Measurements from ENCODE around the gene GYPB. TPM values are rescaled to one million over a fixed set of nuclear protein-coding genes. Genes with fewer than 3 reads are reported as not detected.
"Not testable (repeated sequence)": the region's sequence is repeated elsewhere in the genome, so short reads cannot be mapped to it uniquely, and the experiment has no call there.

The GYPB gene
- under 1 TPM in 1 of 2 donors, not detected in 1; 0.86 TPM for total RNA-seq
- long read RNA-seq, donor 1, result 0 reads
- long read RNA-seq, donor 2, result 0 reads

DNA sequence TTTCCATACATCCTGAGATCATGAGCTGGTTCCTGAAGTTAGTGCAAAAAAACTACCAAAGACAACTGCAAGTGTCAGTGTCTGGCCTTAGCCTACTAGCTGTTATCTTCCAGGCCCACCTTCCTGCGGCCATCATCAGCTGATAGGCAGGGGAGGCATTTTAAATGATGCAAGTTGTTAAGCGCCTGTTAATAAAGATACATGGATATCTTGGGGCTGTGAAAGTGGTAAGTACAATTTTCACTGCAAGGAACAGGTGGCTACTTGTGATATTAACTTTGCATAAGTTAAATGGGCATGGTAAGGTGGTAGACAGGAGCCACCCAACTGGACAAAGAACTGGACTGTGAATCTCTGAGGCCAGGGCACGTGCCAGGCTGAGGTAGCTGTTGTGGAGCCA, at the start of gene GYPB:
Gene GYPB (minus strand): TSS at position 104 of the 400 bp plus-strand sequence. CDS start 93 bp downstream, at position 11.
- intact Hi-C loops (cut with DNase I), result not testable (repeated sequence)

GRCh38 chr4:144061556-144061955, 42.4 kb upstream of the GYPB start:
- intact Hi-C loops (cut with DNase I); DNase-seq (ENCODE audit: low spot score): not testable (repeated sequence)

More for the DNA sequence above, at the start of gene GYPB:
- not testable (repeated sequence) for DNase-seq (ENCODE audit: low spot score)

- intact Hi-C loops (cut with DNase I); DNase-seq (ENCODE audit: low spot score): not testable (repeated sequence)
These were observed 41.2 kb upstream of the GYPB start for GRCh38 chr4:144060234-144060859.

DNA sequence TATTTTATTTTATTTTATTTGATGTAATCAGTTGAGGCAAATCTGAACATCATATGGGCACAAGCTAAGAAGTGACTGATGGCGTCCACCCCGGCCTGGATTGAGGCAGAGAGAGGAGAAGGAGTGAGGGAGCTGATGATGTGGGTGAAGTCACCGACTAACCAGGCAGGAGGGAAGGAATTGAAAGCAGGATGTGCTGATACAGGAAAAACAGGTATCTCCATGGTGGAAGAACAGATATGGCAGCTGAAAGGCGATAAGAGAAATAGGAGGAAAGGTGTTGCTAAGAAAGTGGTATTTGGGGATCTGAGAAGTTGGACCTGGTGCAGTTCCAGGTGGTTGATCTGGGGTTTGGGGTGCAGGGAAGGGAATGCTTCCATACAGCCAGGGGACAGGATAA, 37.6 kb upstream of the GYPB start:
- intact Hi-C loops (cut with DNase I), result no loop called here
- DNase-seq (ENCODE audit: low spot score), result no peak

- DNase-seq (ENCODE audit: low spot score); intact Hi-C loops (cut with DNase I): not testable (repeated sequence)
These were observed 36.2 kb upstream of the GYPB start for GRCh38 chr4:144055336-144055735.

- not testable (repeated sequence) for DNase-seq (ENCODE audit: low spot score)
These were observed 32.3 kb upstream of the GYPB start for GRCh38 chr4:144051494-144051893.

DNA sequence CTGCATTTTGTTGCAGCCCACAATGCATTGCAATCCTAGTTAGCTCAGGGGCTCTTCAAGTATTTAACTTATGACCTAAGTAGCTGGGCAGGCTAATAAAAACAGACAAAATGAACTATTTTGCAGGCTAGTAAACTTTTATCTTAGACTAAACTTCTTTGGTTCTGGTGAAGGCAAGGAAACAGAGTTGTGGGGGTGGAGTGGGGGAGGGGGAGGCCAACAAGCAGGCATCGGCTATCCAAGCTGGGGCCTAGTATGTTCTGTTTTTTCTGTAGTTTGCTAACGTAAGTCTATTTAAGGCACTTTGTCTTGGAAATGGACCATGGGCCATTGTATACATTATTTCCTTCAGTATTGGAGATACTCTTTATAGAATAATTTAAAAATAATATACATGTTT, 31.5 kb upstream of the GYPB start:
- intact Hi-C loops (cut with DNase I); DNase-seq (ENCODE audit: low spot score): not testable (repeated sequence)

More at GRCh38 chr4:144051494-144051893, 32.3 kb upstream of the GYPB start:
- intact Hi-C loops (cut with DNase I), result not testable (repeated sequence)

DNA sequence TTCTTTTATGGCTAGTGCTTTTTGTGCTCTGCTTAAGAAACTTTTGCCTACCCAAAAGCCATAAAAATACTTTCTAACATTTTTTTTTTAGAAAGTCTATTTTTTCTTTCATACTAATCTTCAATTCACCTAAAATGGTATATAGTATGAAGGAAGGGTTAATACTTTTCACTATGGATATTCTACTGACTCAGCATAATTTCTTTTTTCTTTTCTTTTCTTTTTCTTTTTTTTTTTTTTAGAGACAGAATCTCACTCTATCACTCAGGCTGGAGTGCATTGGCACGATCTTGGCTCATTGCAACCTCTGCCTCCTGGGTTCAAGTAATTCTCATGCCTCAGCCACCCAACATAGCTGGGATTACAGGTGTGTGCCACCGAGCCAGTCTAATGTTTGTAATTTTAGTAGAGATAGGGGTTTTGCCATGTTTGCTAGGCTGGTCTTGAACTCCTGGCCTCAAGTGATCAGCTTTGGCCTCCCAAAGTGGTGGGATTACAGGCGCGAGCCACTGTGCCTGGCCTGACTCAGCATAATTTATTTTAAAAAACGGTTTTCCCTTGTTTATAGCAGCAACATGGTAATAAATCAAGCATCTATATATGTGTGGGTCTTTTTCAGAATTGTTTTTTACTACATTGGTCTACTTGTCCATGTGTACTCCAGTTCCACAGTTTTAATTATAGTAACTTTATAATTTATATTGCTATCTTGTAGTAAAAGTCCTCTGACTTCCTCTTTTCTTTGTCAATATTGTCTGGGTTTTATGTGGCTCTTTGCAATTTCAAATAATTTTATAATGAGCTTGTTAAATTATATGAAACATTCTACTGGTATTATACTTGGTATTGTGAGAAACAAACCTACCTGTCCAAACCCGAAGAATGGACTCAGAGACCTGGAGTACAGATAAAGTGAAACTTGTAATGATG, 30.6 kb upstream of the GYPB start:
- DNase-seq (ENCODE audit: low spot score); intact Hi-C loops (cut with DNase I): not testable (repeated sequence)

DNA sequence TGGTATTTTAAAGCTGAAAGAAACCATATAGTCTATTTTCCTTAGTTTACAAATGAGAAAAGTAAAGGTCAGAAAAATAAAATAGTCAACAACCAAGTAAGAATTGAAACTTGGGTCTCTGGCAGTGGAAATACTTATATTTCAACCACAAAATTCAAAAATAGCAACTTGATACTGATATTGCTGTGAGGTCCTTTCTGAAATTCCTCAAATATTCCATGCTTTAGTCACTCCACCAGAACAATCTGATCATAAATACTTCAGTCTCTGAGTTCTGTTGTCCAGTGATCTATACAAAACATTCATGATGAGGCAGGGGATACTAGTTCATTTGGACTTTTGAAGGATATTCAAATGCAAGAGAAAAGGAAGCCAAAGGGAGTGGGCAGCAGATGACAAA, 25.8 kb upstream of the GYPB start:
- intact Hi-C loops (cut with DNase I); DNase-seq (ENCODE audit: low spot score): not testable (repeated sequence)

- DNase-seq (ENCODE audit: low spot score); intact Hi-C loops (cut with DNase I): not testable (repeated sequence)
These were observed 13.4 kb upstream of the GYPB start for GRCh38 chr4:144032580-144032979.

DNA sequence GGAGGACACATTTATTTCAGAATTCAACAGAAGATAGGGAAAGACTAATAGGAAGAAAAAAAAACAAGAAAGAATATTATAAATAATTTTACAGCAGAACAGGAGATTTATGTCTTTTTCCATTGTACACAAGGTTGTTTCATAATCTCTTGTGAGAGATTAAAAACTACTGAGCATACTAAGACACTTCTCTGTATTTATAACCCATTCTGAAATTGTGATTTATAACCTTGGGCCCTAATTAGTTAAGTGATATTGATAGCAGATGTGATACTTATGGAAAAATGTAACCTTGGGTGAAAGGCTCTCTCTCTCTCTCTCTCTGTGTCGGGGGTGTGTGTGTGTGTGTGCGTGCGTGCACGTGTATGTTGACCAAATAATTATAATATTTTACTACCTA, 12.7 kb upstream of the GYPB start:
- intact Hi-C loops (cut with DNase I); DNase-seq (ENCODE audit: low spot score): not testable (repeated sequence)

GRCh38 chr4:144031369-144031768, 12.2 kb upstream of the GYPB start:
- intact Hi-C loops (cut with DNase I); DNase-seq (ENCODE audit: low spot score): not testable (repeated sequence)

DNA sequence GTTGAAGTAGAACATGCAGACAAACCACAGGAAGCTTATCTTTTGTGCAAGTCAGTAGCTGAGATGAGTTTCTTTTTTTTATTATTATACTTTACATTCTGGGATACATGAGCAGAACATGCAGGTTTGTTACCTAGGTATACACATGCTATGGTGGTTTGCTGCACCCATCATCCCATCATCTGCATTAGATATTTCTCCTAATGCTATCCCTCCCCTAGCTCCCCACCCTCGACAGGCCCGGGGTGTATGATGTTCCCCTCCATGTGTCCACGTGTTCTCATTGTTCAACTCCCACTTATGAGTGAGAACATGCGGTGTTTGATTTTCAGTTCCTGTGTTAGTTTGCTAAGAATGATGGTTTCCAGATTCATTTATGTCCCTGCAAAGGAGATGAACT, 11.5 kb upstream of the GYPB start:
- DNase-seq (ENCODE audit: low spot score); intact Hi-C loops (cut with DNase I): not testable (repeated sequence)

DNA sequence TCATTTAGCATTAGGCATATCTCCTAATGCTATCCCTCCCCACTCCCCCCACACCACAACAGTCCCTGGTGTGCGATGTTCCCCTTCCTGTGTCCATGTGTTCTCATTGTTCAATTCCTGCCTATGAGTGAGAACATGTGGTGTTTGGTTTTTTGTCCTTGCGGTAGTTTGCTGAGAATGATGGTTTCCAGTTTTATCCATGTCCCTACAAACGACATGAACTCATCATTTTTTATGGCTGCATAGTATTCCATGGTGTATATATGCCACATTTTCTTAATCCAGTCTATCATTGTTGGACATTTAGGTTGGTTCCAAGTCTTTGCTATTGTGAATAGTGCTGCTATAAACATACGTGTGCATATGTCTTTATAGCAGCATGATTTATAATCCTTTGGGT, 7.5 kb upstream of the GYPB start:
- DNase-seq (ENCODE audit: low spot score); intact Hi-C loops (cut with DNase I): not testable (repeated sequence)

DNA sequence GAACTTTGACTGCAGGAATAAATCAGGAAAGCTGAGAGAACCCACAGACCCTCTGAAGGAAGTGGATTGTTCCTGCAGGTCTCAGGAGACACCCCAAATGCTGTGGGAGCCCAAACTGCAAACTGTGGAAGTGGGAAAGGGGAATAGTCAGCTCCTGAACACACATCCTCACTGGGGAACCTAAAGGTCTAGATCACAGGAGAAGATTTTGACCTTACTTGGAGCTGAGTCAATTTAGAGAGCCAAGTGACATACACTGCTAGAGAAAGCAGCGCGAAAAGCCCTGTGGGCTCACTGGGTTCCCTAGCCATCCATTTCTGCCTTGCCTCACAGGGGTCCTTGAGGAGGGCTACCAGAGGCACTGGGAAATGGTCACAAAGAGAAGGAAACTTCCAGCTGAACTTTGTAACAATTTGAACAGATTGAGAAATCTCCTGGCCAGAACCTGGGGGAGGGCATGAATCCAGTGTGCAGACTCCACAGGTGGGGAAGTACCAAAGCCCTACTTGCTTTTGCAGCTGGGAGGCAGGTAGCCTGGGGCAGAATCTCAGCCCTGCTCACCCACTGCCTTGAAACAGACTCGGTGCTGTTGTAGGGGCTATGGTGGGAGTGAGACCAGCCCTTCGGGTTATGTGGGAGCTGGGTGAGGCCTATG, 5.3 kb upstream of the GYPB start:
- DNase-seq (ENCODE audit: low spot score); intact Hi-C loops (cut with DNase I): not testable (repeated sequence)

GRCh38 chr4:144022772-144023400, 3.7 kb upstream of the GYPB start:
- intact Hi-C loops (cut with DNase I); DNase-seq (ENCODE audit: low spot score): not testable (repeated sequence)

- intact Hi-C loops (cut with DNase I); DNase-seq (ENCODE audit: low spot score): not testable (repeated sequence)
These were observed 2.3 kb upstream of the GYPB start for GRCh38 chr4:144021336-144021990.

DNA sequence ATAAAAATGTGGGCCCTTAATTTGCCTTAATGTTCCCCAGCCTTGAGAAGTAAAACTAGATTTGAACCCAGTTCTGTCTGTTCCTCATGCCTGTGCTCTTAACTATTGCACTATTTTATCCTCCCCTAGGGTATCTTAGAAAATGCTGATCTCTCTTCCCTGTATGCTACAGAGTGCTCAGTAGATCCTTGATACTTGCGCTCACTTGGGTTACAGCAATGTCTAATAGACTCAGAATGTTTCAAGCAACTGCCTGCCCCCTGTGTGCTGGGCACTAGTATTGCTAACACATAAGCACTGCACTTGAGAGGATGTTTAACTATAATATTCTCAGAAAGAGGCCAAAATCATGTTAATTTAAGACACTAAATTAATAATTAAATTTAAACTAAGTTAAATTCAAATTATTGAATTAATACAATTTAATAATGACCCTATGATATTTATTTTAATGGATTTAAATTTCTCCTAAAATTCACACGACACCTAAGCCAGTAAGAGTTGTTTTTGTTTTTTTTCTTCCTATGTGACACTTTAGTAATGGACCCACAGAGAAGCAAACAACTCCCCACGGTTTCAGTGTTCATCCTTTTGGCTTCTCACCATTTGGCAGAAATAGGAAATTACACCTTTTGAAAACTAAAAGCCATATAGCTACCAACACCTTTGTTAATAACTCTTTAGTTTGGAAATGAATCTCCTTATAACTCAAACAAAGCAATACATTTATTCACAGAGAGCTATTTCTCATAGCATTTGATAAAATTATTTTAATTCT, 768 bp downstream of the GYPB start:
- intact Hi-C loops (cut with DNase I); DNase-seq (ENCODE audit: low spot score): not testable (repeated sequence)

Measured in posterior vena cava (tissue), 2 donors.